Lung (tissue), 12 donors: Measurements from ENCODE around the gene COMMD1. TPM values are rescaled to one million over a fixed set of nuclear protein-coding genes. Genes with fewer than 3 reads are reported as not detected.

Experiments
- ATAC-seq: fragments of 200-7000 bp; cut with Tn5 transposase; one replicate; pipeline ENCODE4 v1.9.1; 2020; ENCODE audit warnings: moderate number of reproducible peaks; ENCODE audit not compliant: insufficient read depth, low FRiP score
- DNase-seq, 3 donors: peaks; one replicate each; pipeline ENCODE4 v3.0.0-alpha.2; 2013 to 2017
- H3K27ac ChIP-seq, 2 donors: one replicate each; pipeline ENCODE4 v1.5.1; 2013; ENCODE audit warnings: mild to moderate bottlenecking in 2 of 2, moderate library complexity in 2 of 2, control low read depth in 1 of 2, inconsistent platforms in 1 of 2, low read depth in 1 of 2, low read length in 1 of 2
- H3K27me3 ChIP-seq, 3 donors: one replicate each; pipeline ENCODE4 v1.5.1; 2013; ENCODE audit warnings: low read length in 2 of 3; ENCODE audit not compliant: control insufficient read depth in 3 of 3, insufficient read depth in 3 of 3
- H3K36me3 ChIP-seq, 4 donors: one replicate each; pipeline ENCODE4 v1.5.1; 2013; ENCODE audit warnings: low read length in 4 of 4, mild to moderate bottlenecking in 1 of 4, moderate library complexity in 1 of 4; ENCODE audit not compliant: control insufficient read depth in 4 of 4, insufficient read depth in 4 of 4
- H3K4me1 ChIP-seq, 5 donors: one replicate each; pipeline ENCODE4 v1.5.1; 2013; ENCODE audit warnings: low read length in 5 of 5, mild to moderate bottlenecking in 2 of 5, moderate library complexity in 1 of 5; ENCODE audit not compliant: control insufficient read depth in 5 of 5, insufficient read depth in 5 of 5
- H3K4me3 ChIP-seq: one replicate; pipeline ENCODE4 v1.5.1; 2013; ENCODE audit warnings: mild to moderate bottlenecking, control low read depth, moderate library complexity
- H3K9ac ChIP-seq, 2 donors: one replicate each; pipeline ENCODE4 v1.5.1; 2013; ENCODE audit warnings: low read length in 2 of 2, control low read depth in 1 of 2; ENCODE audit not compliant: insufficient read depth in 1 of 2
- H3K9me3 ChIP-seq, 4 donors: one replicate each; pipeline ENCODE4 v1.5.1; 2013; ENCODE audit warnings: low read length in 3 of 4, mild to moderate bottlenecking in 1 of 4, moderate library complexity in 1 of 4; ENCODE audit not compliant: control insufficient read depth in 4 of 4, insufficient read depth in 3 of 4
- WGBS, 2 donors: extraction: QIAGEN DNeasy Blood & Tissue Kit; methylation state at CpG; one replicate each; pipeline ENCODE4 v1.1.7; 2013; 5-methylcytosine and 5-hydroxymethylcytosine counted together
- polyA plus RNA-seq, 2 donors: library from polyadenylated mRNA; stranded (reverse); fragments of 200-250 nt; gene quantifications; one replicate each; pipeline ENCODE4 v1.2.1, GENCODE V29; 2013
- total RNA-seq, 2 donors: library from RNA; depleted of rRNA in 1 of 2; stranded (reverse); fragments of >200 nt in 1 of 2; gene quantifications; one replicate each; pipeline ENCODE4 v1.2.1, GENCODE V29; 2014 to 2021
- TF ChIP-seq, protein P1 (sequence below): IDR thresholded peaks from 2 replicates; pipeline ENCODE4 v1.5.1; 2012; ENCODE audit warnings: mild to moderate bottlenecking; ENCODE audit errors: control extremely low read depth, extremely low read depth
- donor health status: control.
- donor health status: control.
- donor health status: Bipolar disorder and iron deficiency.
- donor health status: healthy.
- donor health status: DM: yes; HTN: yes; CAD: no.

COMMD1 gene
- total and polyA plus RNA-seq, 4 donors, result 31.0 to 41.7 (median 35.2) TPM

DNA sequence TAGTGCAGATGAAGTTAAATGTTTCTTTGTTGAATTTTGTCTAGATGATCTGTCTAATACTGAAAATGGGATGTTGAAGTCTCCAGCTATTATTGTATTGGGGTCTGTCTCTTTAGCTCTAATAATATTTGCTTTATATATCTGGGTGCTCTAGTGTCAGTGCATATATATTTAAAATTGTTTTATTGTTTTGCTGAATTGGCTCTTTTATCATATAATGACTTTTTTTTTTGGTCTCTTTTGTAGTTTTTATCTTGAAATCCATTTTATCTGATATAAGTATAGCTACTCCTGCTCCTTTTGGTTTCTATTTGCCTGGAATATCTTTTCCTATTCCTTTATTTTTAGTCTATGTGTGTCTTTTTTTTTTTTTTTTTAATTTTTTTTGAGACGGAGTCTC lies 79.2 kb downstream of the COMMD1 start:
- Histone ChIP-seq H3K4me1 (no peaks in the 10 kb centered on the region), H3K36me3 (no peaks in the 10 kb centered on the region), H3K27me3 (no peaks in the 10 kb centered on the region), H3K27ac (no peak overlapping the region), H3K4me3 (no peak overlapping the region), H3K9me3 (peaks cover 0 to 7% (median 3%) of the 10 kb centered on the region in 4 donors), H3K9ac (no peak overlapping the region)
- 88 to 94% methylated on average over 1 of the region's 1 CpG for WGBS, 2 donors
- ATAC-seq (no peak), DNase-seq (no peak)
- TF ChIP-seq, protein P1, sequence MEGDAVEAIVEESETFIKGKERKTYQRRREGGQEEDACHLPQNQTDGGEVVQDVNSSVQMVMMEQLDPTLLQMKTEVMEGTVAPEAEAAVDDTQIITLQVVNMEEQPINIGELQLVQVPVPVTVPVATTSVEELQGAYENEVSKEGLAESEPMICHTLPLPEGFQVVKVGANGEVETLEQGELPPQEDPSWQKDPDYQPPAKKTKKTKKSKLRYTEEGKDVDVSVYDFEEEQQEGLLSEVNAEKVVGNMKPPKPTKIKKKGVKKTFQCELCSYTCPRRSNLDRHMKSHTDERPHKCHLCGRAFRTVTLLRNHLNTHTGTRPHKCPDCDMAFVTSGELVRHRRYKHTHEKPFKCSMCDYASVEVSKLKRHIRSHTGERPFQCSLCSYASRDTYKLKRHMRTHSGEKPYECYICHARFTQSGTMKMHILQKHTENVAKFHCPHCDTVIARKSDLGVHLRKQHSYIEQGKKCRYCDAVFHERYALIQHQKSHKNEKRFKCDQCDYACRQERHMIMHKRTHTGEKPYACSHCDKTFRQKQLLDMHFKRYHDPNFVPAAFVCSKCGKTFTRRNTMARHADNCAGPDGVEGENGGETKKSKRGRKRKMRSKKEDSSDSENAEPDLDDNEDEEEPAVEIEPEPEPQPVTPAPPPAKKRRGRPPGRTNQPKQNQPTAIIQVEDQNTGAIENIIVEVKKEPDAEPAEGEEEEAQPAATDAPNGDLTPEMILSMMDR, result no peak

DNA sequence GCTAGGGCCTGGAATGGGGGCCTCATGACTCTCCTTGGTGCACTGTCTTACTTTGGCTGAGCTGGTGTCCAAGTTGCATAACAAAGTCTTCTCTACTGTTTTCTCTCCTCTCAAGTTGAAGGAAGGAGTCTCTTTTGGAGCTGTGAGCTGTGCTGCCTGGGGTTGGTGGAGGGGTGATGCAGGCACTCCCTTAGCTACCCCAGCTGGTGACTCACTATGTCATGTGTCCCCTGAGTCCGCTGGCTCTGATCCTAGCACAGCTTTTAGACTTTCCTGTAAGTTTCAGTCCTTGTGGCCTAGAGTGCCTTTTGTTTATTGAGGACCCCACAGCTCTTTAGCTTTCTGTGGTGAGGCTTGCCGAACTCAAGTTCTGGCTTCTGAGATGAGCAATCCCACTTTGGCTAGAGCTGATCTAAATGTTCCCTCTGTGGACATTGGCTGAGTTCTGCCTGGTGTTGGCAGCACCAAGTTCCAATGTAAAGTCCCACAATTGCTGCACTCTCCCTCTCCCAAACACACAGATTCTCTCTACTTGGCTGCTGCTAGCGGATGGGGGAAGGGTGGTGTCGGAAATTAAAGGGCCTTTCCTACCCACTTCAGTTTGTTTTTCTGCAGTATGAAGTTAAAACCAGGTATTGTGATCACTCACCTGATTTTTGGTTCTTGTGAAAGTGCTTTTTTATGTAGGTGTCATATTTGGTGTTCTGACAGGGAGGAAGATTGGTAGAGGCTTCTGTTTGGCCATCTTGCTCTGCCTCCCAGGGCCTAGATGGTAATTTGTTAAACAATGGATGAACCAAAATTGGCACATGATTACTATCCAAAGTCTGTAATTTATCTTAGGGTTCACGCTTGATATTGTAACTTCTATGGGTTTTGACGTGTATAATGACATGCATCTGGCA lies 83.2 kb downstream of the COMMD1 start:
- WGBS, 2 donors, result 94 to 96% methylated on average over 6 of the region's 6 CpGs
- Histone ChIP-seq H3K27me3 (no peaks in the 10 kb centered on the region), H3K27ac (no peak overlapping the region), H3K36me3 (no peaks in the 10 kb centered on the region), H3K4me3 (no peak overlapping the region), H3K4me1 (peaks cover 0 to 7% (median 0%) of the 10 kb centered on the region in 5 donors), H3K9me3 (no peaks in the 10 kb centered on the region), H3K9ac (no peak overlapping the region)
- no peak for ATAC-seq
- no peak for DNase-seq
- TF ChIP-seq, protein P1, result no peak

DNA sequence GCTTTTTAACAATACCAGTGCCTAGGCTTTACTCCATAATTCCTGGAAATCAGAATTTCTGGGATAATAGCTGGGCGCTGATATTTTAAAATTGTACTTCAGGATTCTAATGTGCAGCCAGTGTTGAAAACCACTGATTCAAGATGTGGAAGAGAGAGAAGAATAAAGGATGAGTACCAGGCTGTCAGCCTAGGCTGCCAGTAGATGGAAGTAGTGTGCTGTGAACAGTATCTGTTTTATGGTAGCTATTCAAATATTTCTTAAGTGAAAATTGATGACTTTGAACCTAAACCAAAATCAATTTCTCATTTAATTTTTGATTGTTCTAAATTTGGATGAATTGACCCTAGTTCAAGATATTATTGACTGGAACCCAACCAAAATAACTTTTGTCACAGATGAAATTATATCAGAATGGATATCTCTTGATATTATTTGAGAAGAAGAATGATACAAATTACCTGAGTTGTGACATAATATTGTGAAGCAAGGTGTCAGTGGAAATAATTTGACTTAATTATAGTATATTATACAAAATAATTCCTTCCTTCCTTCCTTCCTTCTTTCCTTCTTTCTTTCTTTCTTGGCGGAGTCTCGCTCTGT lies 88.0 kb downstream of the COMMD1 start:
- no peaks in the 10 kb centered on the region for H3K27me3 ChIP-seq
- H3K4me3 ChIP-seq, result no peak overlapping the region
- H3K27ac ChIP-seq, result no peak overlapping the region
- ATAC-seq, result no peak
- H3K9me3 ChIP-seq, result no peaks in the 10 kb centered on the region
- H3K9ac ChIP-seq, result no peak overlapping the region
- TF ChIP-seq, protein P1, result peak; percentile 29
- H3K36me3 ChIP-seq, result no peaks in the 10 kb centered on the region
- peak; percentile 37 to 81 (median 70) for DNase-seq
- WGBS, 2 donors, result 52 to 67% methylated on average over 3 of the region's 3 CpGs
- peaks cover 0 to 35% (median 5%) of the 10 kb centered on the region in 5 donors for H3K4me1 ChIP-seq
